HCT116 (cell line): ENCODE data around the gene STIM1. TPM values are rescaled to one million over a fixed set of nuclear protein-coding genes. Genes with fewer than 3 reads are reported as not detected.

ENCODE experiments used
- ATAC-seq: fragments of 200-7000 bp; cut with Tn5 transposase; 2 replicates; pipeline ENCODE4 v1.9.1; 2020; ENCODE audit warnings: mild to moderate bottlenecking, moderate library complexity
- BruUV-seq: library from RNA; stranded (reverse); fragments of 400-500 nt; replicated peaks from 2 replicates; lab custom pipeline; 2021; lab: Mats Ljungman, UMichigan
- CTCF ChIA-PET: fragments of 300-600 bp; sonication (Branson Sonifier 250); formaldehyde crosslinking; loops from one replicate; lab custom pipeline; 2021; ENCODE audit warnings: antibody characterized with exemption; lab: Charles Lee
- POLR2A ChIA-PET: fragments of 300-600, 350-600 bp; sonication (Branson Sonifier 250); formaldehyde crosslinking; loops from one replicate; lab custom pipeline; 2021; ENCODE audit warnings: antibody characterized with exemption; lab: Charles Lee
- RAD21 ChIA-PET, 2 experiments: fragments of 300-600 bp; sonication (Branson Sonifier 250); formaldehyde crosslinking; loops; one replicate each; lab custom pipeline; 2023; ENCODE audit warnings: low total read pairs in 2 of 2; ENCODE audit not compliant: uncharacterized antibody in 2 of 2, unreplicated experiment in 2 of 2, low non-redundant PET in 1 of 2; lab: Charles Lee
- DNase-seq: peaks from one replicate; pipeline ENCODE4 v3.0.0-alpha.2; 2010; ENCODE audit warnings: low read depth, low spot score
- H2AFZ ChIP-seq: fragments of 200-600 bp; shearing (Covaris generic), sonication (generic); 2 replicates; pipeline ENCODE4 v1.6.1; 2017; ENCODE audit warnings: low read depth, mixed run types, mixed read lengths, antibody characterized with exemption, low read length; ENCODE audit not compliant: poor library complexity, severe bottlenecking
- H3K27ac ChIP-seq: 2 replicates; pipeline ENCODE4 v1.5.1; 2012; ENCODE audit warnings: low read depth, low read length
- H3K27me3 ChIP-seq: fragments of 200-600 bp; sonication (generic); 2 replicates; pipeline ENCODE4 v1.6.1; 2016; ENCODE audit warnings: mixed run types, low read length, mixed read lengths; ENCODE audit not compliant: insufficient read depth
- H3K36me3 ChIP-seq, 2 experiments: fragments of 200-500 bp in 1 of 2; fragments of 200-600 bp in 1 of 2; sonication (Bioruptor generic) in 1 of 2; sonication (generic) in 1 of 2; 2 replicates each; pipeline versions ENCODE4 v1.5.1 to v1.6.1; 2014 to 2016; ENCODE audit warnings: low read length in 2 of 2, inconsistent platforms in 1 of 2, mixed read lengths in 1 of 2, mixed run types in 1 of 2; ENCODE audit not compliant: insufficient read depth in 2 of 2, control insufficient read depth in 1 of 2
- H3K4me1 ChIP-seq, 2 experiments: fragments of 200-600 bp in 1 of 2; sonication (generic) in 1 of 2; 2 replicates each; pipeline versions ENCODE4 v1.5.1 to v1.6.1; 2012 to 2017; ENCODE audit warnings: low read length in 2 of 2, inconsistent platforms in 1 of 2, mild to moderate bottlenecking in 1 of 2, mixed read lengths in 1 of 2, mixed run types in 1 of 2, moderate library complexity in 1 of 2; ENCODE audit not compliant: insufficient read depth in 2 of 2, control insufficient read depth in 1 of 2
- H3K4me2 ChIP-seq: fragments of 200-600 bp; sonication (generic); 2 replicates; pipeline ENCODE4 v1.6.1; 2017; ENCODE audit warnings: mixed run types, low read length, mixed read lengths
- H3K4me3 ChIP-seq, 2 experiments: fragments of 200-600 bp in 1 of 2; sonication (generic) in 1 of 2; replicated peaks in 1 of 2; 2 replicates each; pipeline ENCODE4 v1.5.1; 2011 to 2016; ENCODE audit warnings: low read length in 2 of 2, control low read depth in 1 of 2, low read depth in 1 of 2, mild to moderate bottlenecking in 1 of 2, mixed read lengths in 1 of 2, mixed run types in 1 of 2
- H3K79me2 ChIP-seq: fragments of 200-600 bp; sonication (generic); 2 replicates; pipeline ENCODE4 v1.6.1; 2017; ENCODE audit warnings: mild to moderate bottlenecking, mixed run types, low read length, moderate library complexity, mixed read lengths; ENCODE audit not compliant: insufficient read depth
- H3K9ac ChIP-seq: fragments of 200-600 bp; sonication (generic); 2 replicates; pipeline ENCODE4 v1.6.1; 2016; ENCODE audit warnings: low read length, mixed read lengths
- H3K9me2 ChIP-seq: fragments of 200-600 bp; sonication (generic), shearing (Covaris generic); 2 replicates; pipeline ENCODE4 v1.6.1; 2017; ENCODE audit warnings: mixed run types, mild to moderate bottlenecking, moderate library complexity; ENCODE audit not compliant: insufficient read depth
- H3K9me3 ChIP-seq, 2 experiments: fragments of 200-500 bp in 1 of 2; fragments of 200-600 bp in 1 of 2; sonication (Bioruptor generic) in 1 of 2; sonication (generic) in 1 of 2; 2 replicates each; pipeline ENCODE4 v1.6.1; 2014 to 2017; ENCODE audit warnings: low read length in 2 of 2, mixed read lengths in 2 of 2, inconsistent platforms in 1 of 2, low read depth in 1 of 2, mild to moderate bottlenecking in 1 of 2, mixed run types in 1 of 2, moderate library complexity in 1 of 2; ENCODE audit not compliant: control insufficient read depth in 1 of 2, insufficient read depth in 1 of 2
- H4K20me1 ChIP-seq: fragments of 200-600 bp; sonication (generic), shearing (Covaris generic); 2 replicates; pipeline ENCODE4 v1.6.1; 2017; ENCODE audit warnings: mixed run types, mild to moderate bottlenecking, moderate library complexity; ENCODE audit not compliant: insufficient read depth
- CEBPB ChIP-seq: IDR thresholded peaks from 2 replicates; pipeline ENCODE4 v1.6.1; 2012; ENCODE audit warnings: low read depth
- EZH2 ChIP-seq: fragments of 200-600 bp; sonication (generic); IDR thresholded peaks from 2 replicates; pipeline ENCODE4 v1.6.1; 2017; ENCODE audit warnings: antibody characterized with exemption, mixed run types
- FOSL1 ChIP-seq: IDR thresholded peaks from 2 replicates; pipeline ENCODE4 v1.6.1; 2012; ENCODE audit warnings: low read depth
- POLR2AphosphoS5 ChIP-seq: IDR thresholded peaks from 2 replicates; pipeline ENCODE4 v1.6.1; 2011; ENCODE audit warnings: mild to moderate bottlenecking, low read depth, low read length, moderate library complexity
- RAD21 ChIP-seq: IDR thresholded peaks from 2 replicates; pipeline ENCODE4 v1.6.1; 2012; ENCODE audit warnings: low read depth, mild to moderate bottlenecking
- SIN3A ChIP-seq: IDR thresholded peaks from 2 replicates; pipeline ENCODE4 v1.6.1; 2012; ENCODE audit warnings: low read depth
- SRF ChIP-seq: IDR thresholded peaks from 2 replicates; pipeline ENCODE4 v1.6.1; 2012; ENCODE audit warnings: low read depth
- TCF7L2 ChIP-seq: IDR thresholded peaks from 2 replicates; pipeline ENCODE4 v1.7.0; 2011; ENCODE audit warnings: borderline replicate concordance, inconsistent platforms; ENCODE audit not compliant: insufficient read depth, insufficient read length; ENCODE audit errors: extremely low read depth
- YY1 ChIP-seq: IDR thresholded peaks from 2 replicates; pipeline ENCODE4 v1.6.1; 2011; ENCODE audit warnings: low read length, low read depth, moderate library complexity, mild to moderate bottlenecking; ENCODE audit not compliant: insufficient replicate concordance; ENCODE audit errors: extremely low read depth
- ZFX ChIP-seq: fragments of 450-650 bp; IDR thresholded peaks from 2 replicates; pipeline ENCODE4 v1.6.1; 2017
- ZNF274 ChIP-seq: fragments of 200-500 bp; sonication (Bioruptor generic); IDR thresholded peaks from 2 replicates; pipeline ENCODE4 v1.6.1; 2014; ENCODE audit warnings: mild to moderate bottlenecking, low read depth, low read length, inconsistent platforms
- intact Hi-C: fragments of 100-400 bp; cut with micrococcal nuclease; formaldehyde crosslinking; loops from 2 replicates; pipeline ENCODE4 v1.10.0; 2022
- total RNA-seq: library from RNA; stranded (reverse); gene quantifications from one replicate; pipeline ENCODE4 v1.2.1, GENCODE V29; 2021; ENCODE audit not compliant: unreplicated experiment
- TF ChIP-seq, protein P1 (sequence below): IDR thresholded peaks from 2 replicates; pipeline ENCODE4 v1.6.1; 2011; ENCODE audit warnings: mild to moderate bottlenecking, low read length, moderate library complexity; ENCODE audit not compliant: insufficient replicate concordance; ENCODE audit errors: extremely low read depth
- TF ChIP-seq, protein P2 (sequence below): IDR thresholded peaks from 2 replicates; pipeline ENCODE4 v1.6.1; 2012; ENCODE audit warnings: low read depth

The STIM1 gene
- total RNA-seq, 1 experiment from 2014 or later, result 22.3 TPM

DNA sequence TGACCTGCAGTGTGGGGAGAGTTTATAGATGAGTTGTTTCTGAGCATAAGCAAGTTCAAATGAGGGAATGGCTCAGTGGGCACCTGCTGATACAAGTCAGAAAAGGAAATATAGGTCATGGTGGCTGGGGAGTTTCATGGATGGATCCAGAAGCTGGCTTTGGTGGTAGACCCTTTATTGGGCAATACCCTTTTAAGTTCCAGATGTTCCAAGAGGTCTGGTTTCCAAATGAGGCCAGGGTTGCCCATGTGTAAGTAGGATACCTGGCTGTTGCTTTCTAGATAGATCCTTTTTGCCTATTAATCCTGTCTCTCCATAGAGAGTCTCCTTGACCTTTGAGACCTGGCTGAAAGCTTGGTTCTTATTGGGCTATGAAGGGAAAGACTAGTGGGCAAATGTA is 2.2 kb downstream of the STIM1 start:
- ATAC-seq, result no peak
- Histone ChIP-seq H3K4me3 (no peak overlapping the region), H3K9ac (no peak overlapping the region), H3K4me2 (no peak overlapping the region), H3K79me2 (peaks cover 3% of the 10 kb centered on the region; the same call in 1 of the 2 replicates), H3K27me3 (no peaks in the 10 kb centered on the region), H2AFZ (no peak overlapping the region), H3K36me3 (no peaks in the 10 kb centered on the region), H4K20me1 (no peaks in the 10 kb centered on the region), H3K9me2 (no peaks in the 10 kb centered on the region), H3K9me3 (no peaks in the 10 kb centered on the region), H3K27ac (no peak overlapping the region), H3K4me1 (peaks cover 14 to 40% of the 10 kb centered on the region in 2 experiments)
- TF ChIP-seq YY1 (no peak), CEBPB (no peak), EZH2 (no peak), ZNF274 (no peak), SIN3A (no peak)
- no peak for DNase-seq
- CTCF ChIA-PET, result interaction anchor here (1.2 kb wide), 1 partner anchor 8 kb away, joined by 3 read pairs; no protein-coding TSS in a partner anchor
- BruUV-seq, result no TSS peak
- POLR2A ChIA-PET, result no interaction called here
- intact Hi-C loops, result no loop called here
- RAD21 ChIA-PET, result no interaction called here

DNA sequence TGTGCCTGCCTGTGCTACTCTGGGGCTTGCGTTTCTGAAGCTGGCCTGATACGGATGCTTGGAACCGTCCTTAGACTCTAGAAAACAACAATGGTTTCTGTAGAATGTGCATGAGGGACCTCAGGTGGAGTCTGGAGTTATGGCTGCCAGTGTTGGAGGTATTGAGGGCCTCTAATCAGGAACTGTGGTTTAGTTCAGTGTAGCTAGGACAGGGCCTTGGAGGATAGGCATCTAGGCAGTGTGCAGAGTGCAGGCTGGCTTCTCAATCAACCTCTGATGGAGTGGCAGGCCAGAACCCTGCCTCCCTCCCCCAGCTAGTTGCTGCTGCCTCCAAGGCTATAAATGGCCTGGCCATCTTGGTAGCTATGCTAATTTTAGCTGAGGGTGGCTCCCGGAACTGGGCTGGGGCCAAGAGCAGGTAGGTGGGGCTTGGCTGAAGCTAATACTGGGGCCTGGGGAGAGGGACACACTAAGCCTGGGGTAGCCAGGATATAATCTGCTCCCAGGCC is 4.0 kb downstream of the STIM1 start:
- TF ChIP-seq FOSL1, result no peak
- TF ChIP-seq, protein P1, sequence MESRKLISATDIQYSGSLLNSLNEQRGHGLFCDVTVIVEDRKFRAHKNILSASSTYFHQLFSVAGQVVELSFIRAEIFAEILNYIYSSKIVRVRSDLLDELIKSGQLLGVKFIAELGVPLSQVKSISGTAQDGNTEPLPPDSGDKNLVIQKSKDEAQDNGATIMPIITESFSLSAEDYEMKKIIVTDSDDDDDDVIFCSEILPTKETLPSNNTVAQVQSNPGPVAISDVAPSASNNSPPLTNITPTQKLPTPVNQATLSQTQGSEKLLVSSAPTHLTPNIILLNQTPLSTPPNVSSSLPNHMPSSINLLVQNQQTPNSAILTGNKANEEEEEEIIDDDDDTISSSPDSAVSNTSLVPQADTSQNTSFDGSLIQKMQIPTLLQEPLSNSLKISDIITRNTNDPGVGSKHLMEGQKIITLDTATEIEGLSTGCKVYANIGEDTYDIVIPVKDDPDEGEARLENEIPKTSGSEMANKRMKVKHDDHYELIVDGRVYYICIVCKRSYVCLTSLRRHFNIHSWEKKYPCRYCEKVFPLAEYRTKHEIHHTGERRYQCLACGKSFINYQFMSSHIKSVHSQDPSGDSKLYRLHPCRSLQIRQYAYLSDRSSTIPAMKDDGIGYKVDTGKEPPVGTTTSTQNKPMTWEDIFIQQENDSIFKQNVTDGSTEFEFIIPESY, result no peak
- TF ChIP-seq RAD21, result no peak
- TF ChIP-seq, protein P2, sequence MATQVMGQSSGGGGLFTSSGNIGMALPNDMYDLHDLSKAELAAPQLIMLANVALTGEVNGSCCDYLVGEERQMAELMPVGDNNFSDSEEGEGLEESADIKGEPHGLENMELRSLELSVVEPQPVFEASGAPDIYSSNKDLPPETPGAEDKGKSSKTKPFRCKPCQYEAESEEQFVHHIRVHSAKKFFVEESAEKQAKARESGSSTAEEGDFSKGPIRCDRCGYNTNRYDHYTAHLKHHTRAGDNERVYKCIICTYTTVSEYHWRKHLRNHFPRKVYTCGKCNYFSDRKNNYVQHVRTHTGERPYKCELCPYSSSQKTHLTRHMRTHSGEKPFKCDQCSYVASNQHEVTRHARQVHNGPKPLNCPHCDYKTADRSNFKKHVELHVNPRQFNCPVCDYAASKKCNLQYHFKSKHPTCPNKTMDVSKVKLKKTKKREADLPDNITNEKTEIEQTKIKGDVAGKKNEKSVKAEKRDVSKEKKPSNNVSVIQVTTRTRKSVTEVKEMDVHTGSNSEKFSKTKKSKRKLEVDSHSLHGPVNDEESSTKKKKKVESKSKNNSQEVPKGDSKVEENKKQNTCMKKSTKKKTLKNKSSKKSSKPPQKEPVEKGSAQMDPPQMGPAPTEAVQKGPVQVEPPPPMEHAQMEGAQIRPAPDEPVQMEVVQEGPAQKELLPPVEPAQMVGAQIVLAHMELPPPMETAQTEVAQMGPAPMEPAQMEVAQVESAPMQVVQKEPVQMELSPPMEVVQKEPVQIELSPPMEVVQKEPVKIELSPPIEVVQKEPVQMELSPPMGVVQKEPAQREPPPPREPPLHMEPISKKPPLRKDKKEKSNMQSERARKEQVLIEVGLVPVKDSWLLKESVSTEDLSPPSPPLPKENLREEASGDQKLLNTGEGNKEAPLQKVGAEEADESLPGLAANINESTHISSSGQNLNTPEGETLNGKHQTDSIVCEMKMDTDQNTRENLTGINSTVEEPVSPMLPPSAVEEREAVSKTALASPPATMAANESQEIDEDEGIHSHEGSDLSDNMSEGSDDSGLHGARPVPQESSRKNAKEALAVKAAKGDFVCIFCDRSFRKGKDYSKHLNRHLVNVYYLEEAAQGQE, result no peak
- no peak for TF ChIP-seq EZH2
- TF ChIP-seq SRF, result no peak
- TF ChIP-seq ZFX, result no peak
- TF ChIP-seq TCF7L2, result no peak
- TF ChIP-seq POLR2AphosphoS5, result no peak
- Histone ChIP-seq H3K4me3 (0 out of 4 replicates have a peak overlapping the region, but pooled peaks of 1 of the 2 experiments have one; percentile 6), H4K20me1 (no peaks in the 10 kb centered on the region), H3K27me3 (no peaks in the 10 kb centered on the region), H3K36me3 (no peaks in the 10 kb centered on the region), H3K79me2 (peaks cover 3% of the 10 kb centered on the region; the same call in 1 of the 2 replicates), H3K4me2 (peak overlapping the region; percentile 40; the same call in 1 of the 2 replicates), H2AFZ (no peak overlapping the region), H3K27ac (no peak overlapping the region), H3K9me2 (no peaks in the 10 kb centered on the region), H3K4me1 (peaks cover 12 to 35% of the 10 kb centered on the region in 2 experiments), H3K9me3 (no peaks in the 10 kb centered on the region), H3K9ac (no peak overlapping the region)
- no TSS peak for BruUV-seq
- intact Hi-C loops, result no loop called here
- no peak for ATAC-seq
- CTCF ChIA-PET, result interaction anchor here (1.6 to 2.3 kb wide), 3 partner anchors 10 to 213 kb away, joined by 6 to 10 read pairs (median 9); partner anchors contain the start of gene RHOG
- DNase-seq, result no peak
- RAD21 ChIA-PET, result interaction anchor here in 1 of 2 experiments (0.6 kb wide), 1 partner anchor 10 kb away, joined by 3 read pairs; no protein-coding TSS in a partner anchor
- POLR2A ChIA-PET, result no interaction called here
